Neuronal stem cell (in vitro differentiated cells): ENCODE data around the gene SEC14L1.

ENCODE experiments used
- DNase-seq: peaks from one replicate; pipeline ENCODE4 v3.0.0-alpha.2; 2013; ENCODE audit warnings: low spot score
- H2AFZ ChIP-seq: one replicate; pipeline ENCODE4 v1.6.1; 2013; ENCODE audit warnings: mild to moderate bottlenecking, low read length, inconsistent platforms
- H2AK5ac ChIP-seq: 2 replicates; pipeline ENCODE4 v1.6.1; 2013; ENCODE audit warnings: low read depth, mild to moderate bottlenecking, inconsistent platforms, low read length, moderate library complexity, mixed read lengths
- H2BK120ac ChIP-seq: 2 replicates; pipeline ENCODE4 v1.6.1; 2013; ENCODE audit warnings: low read depth, mild to moderate bottlenecking, inconsistent platforms, low read length, moderate library complexity, mixed read lengths
- H2BK12ac ChIP-seq: one replicate; pipeline ENCODE4 v1.6.1; 2013; ENCODE audit warnings: low read length, inconsistent platforms
- H2BK15ac ChIP-seq: 2 replicates; pipeline ENCODE4 v1.6.1; 2013; ENCODE audit warnings: mild to moderate bottlenecking, low read length, inconsistent platforms, mixed read lengths
- H2BK5ac ChIP-seq: one replicate; pipeline ENCODE4 v1.6.1; 2013; ENCODE audit warnings: inconsistent platforms, mild to moderate bottlenecking, low read length, moderate library complexity
- H3K14ac ChIP-seq: one replicate; pipeline ENCODE4 v1.6.1; 2013; ENCODE audit warnings: low read length, inconsistent platforms
- H3K18ac ChIP-seq: 2 replicates; pipeline ENCODE4 v1.6.1; 2013; ENCODE audit warnings: low read length, inconsistent platforms
- H3K23ac ChIP-seq: 2 replicates; pipeline ENCODE4 v1.6.1; 2013; ENCODE audit warnings: low read depth, mild to moderate bottlenecking, mixed read lengths, low read length, inconsistent platforms; ENCODE audit not compliant: poor library complexity
- H3K27ac ChIP-seq: replicated peaks from 3 replicates; pipeline ENCODE4 v1.5.1; 2013; ENCODE audit warnings: low read length, inconsistent platforms
- H3K27me3 ChIP-seq, 3 experiments: 2 replicates each; pipeline ENCODE4 v1.6.1; 2013; ENCODE audit warnings: low read length in 3 of 3, mild to moderate bottlenecking in 2 of 3, inconsistent platforms in 1 of 3, low read depth in 1 of 3, mixed read lengths in 1 of 3, moderate library complexity in 1 of 3; ENCODE audit not compliant: control insufficient read depth in 3 of 3, insufficient read depth in 3 of 3
- H3K36me3 ChIP-seq, 2 donors: replicated peaks in 1 of 2; 2 replicates each; pipeline ENCODE4 v1.6.1; 2013; ENCODE audit warnings: low read length in 2 of 2; ENCODE audit not compliant: control insufficient read depth in 2 of 2, insufficient read depth in 2 of 2
- H3K4ac ChIP-seq: 2 replicates; pipeline ENCODE4 v1.6.1; 2013; ENCODE audit warnings: inconsistent platforms, mild to moderate bottlenecking, low read length, moderate library complexity
- H3K4me1 ChIP-seq, 2 donors: 1 replicate in 1 of 2; 2 replicates in 1 of 2; pipeline ENCODE4 v1.6.1; 2013; ENCODE audit warnings: low read length in 2 of 2, low read depth in 1 of 2; ENCODE audit not compliant: control insufficient read depth in 2 of 2, insufficient read depth in 1 of 2
- H3K4me2 ChIP-seq: one replicate; pipeline ENCODE4 v1.6.1; 2013; ENCODE audit warnings: mild to moderate bottlenecking, low read length, inconsistent platforms; ENCODE audit not compliant: insufficient read depth, poor library complexity, severe bottlenecking
- H3K4me3 ChIP-seq, 2 donors: 2 replicates each; pipeline ENCODE4 v1.5.1; 2013; ENCODE audit warnings: low read length in 2 of 2, mild to moderate bottlenecking in 2 of 2, inconsistent platforms in 1 of 2, moderate library complexity in 1 of 2
- H3K79me1 ChIP-seq: one replicate; pipeline ENCODE4 v1.6.1; 2013; ENCODE audit warnings: low read depth, mild to moderate bottlenecking, inconsistent platforms, low read length, moderate library complexity
- H3K9ac ChIP-seq: one replicate; pipeline ENCODE4 v1.6.1; 2013; ENCODE audit warnings: mild to moderate bottlenecking, low read depth, low read length, inconsistent platforms; ENCODE audit not compliant: poor library complexity
- H3K9me3 ChIP-seq, 2 donors: replicated peaks in 1 of 2; 2 replicates each; pipeline versions ENCODE3 to v1.6.1; 2013; ENCODE audit warnings: low read length in 2 of 2, mild to moderate bottlenecking in 2 of 2, inconsistent platforms in 1 of 2, low read depth in 1 of 2, mixed read lengths in 1 of 2, moderate library complexity in 1 of 2; ENCODE audit not compliant: control insufficient read depth in 2 of 2, insufficient read depth in 1 of 2
- H4K8ac ChIP-seq: one replicate; pipeline ENCODE4 v1.6.1; 2013; ENCODE audit warnings: low read depth, mild to moderate bottlenecking, inconsistent platforms, low read length, moderate library complexity
- H4K91ac ChIP-seq: one replicate; pipeline ENCODE4 v1.6.1; 2013; ENCODE audit warnings: low read length, low read depth, mild to moderate bottlenecking, inconsistent platforms; ENCODE audit not compliant: poor library complexity
- WGBS, 2 donors: extraction: QIAGEN DNeasy Blood & Tissue Kit; methylation state at CpG; one replicate each; pipeline ENCODE4 v1.1.7; 2013; ENCODE audit warnings: missing lambda C conversion rate in 2 of 2, mixed read lengths in 1 of 2; ENCODE audit not compliant: insufficient read length in 2 of 2, insufficient replicate concordance in 1 of 2; ENCODE audit errors: extremely low coverage in 2 of 2; 5-methylcytosine and 5-hydroxymethylcytosine counted together

The SEC14L1 gene

GRCh38 chr17:77180503-77181357, 40.0 kb downstream of the SEC14L1 start:
- Histone ChIP-seq H3K4me3 (no peak overlapping the region), H3K4me1 (peaks cover 8 to 16% of the 10 kb centered on the region in 2 donors), H3K36me3 (peaks cover 0 to 32% of the 10 kb centered on the region in 2 donors), H3K9ac (no peak overlapping the region), H2AFZ (no peak overlapping the region), H2BK120ac (no peak overlapping the region), H3K4ac (no peak overlapping the region), H3K27ac (no peak overlapping the region), H3K27me3 (no peaks in the 10 kb centered on the region), H3K79me1 (peaks cover 3% of the 10 kb centered on the region), H4K8ac (no peak overlapping the region), H3K4me2 (no peak overlapping the region), H3K23ac (no peak overlapping the region), H3K9me3 (peaks cover 0 to 28% of the 10 kb centered on the region in 2 donors), H4K91ac (no peak overlapping the region), H2AK5ac (no peak overlapping the region), H3K18ac (no peak overlapping the region), H3K14ac (peak overlapping the region; percentile 57), H2BK5ac (no peak overlapping the region), H2BK15ac (no peak overlapping the region), H2BK12ac (no peak overlapping the region)
- no CpG with 5 or more reads among the region's 16 CpGs for whole genome bisulfite sequencing, 2 donors
- DNase-seq = no peak

GRCh38 chr17:77182205-77183172, 41.7 kb downstream of the SEC14L1 start:
- H3K4me2 ChIP-seq = no peak overlapping the region
- H3K4ac ChIP-seq = no peak overlapping the region
- peaks cover 3% of the 10 kb centered on the region for H3K79me1 ChIP-seq
- no peak overlapping the region for H3K27ac ChIP-seq
- H3K14ac ChIP-seq = no peak overlapping the region
- peaks cover 0 to 26% of the 10 kb centered on the region in 2 donors for H3K36me3 ChIP-seq
- H2BK15ac ChIP-seq = no peak overlapping the region
- peaks cover 13 to 21% of the 10 kb centered on the region in 2 donors for H3K4me1 ChIP-seq
- no peak overlapping the region for H2BK120ac ChIP-seq
- no peak overlapping the region for H3K18ac ChIP-seq
- peaks cover 0 to 23% of the 10 kb centered on the region in 2 donors for H3K9me3 ChIP-seq
- no CpG with 5 or more reads among the region's 16 CpGs for WGBS, 2 donors
- no peak overlapping the region for H2AK5ac ChIP-seq
- H4K8ac ChIP-seq = no peak overlapping the region
- no peak overlapping the region for H2AFZ ChIP-seq
- H2BK12ac ChIP-seq = no peak overlapping the region
- H3K9ac ChIP-seq = no peak overlapping the region
- DNase-seq = no peak
- H3K23ac ChIP-seq = no peak overlapping the region
- no peak overlapping the region for H2BK5ac ChIP-seq
- H4K91ac ChIP-seq = no peak overlapping the region
- H3K4me3 ChIP-seq = no peak overlapping the region
- H3K27me3 ChIP-seq = no peaks in the 10 kb centered on the region

DNA sequence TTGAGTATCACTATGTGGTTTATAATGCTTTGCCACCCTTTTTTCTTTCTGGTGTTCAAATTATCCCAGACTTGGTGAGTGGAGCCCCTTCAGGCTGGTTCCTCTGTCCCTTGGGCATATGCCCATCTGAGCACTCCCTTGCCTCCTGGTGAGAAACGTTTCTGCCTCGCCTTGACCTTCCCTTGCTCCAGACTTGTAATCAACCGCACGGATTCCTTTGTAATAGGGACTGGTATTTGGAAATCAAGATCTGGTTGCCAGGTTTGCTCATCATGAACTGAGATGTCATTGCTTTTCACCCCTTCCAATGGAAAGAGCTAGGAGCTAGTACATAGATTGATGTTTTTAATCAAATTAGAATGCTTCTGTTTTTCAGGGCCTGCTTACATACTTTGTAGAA, 43.7 kb downstream of the SEC14L1 start:
- H3K27me3 ChIP-seq = no peaks in the 10 kb centered on the region
- H4K91ac ChIP-seq = no peak overlapping the region
- H3K36me3 ChIP-seq = peaks cover 0 to 19% of the 10 kb centered on the region in 2 donors
- H2BK5ac ChIP-seq = no peak overlapping the region
- H3K4me1 ChIP-seq = peaks cover 15 to 21% of the 10 kb centered on the region in 2 donors
- no peak overlapping the region for H2BK15ac ChIP-seq
- DNase-seq = no peak
- peaks cover 0 to 14% of the 10 kb centered on the region in 2 donors for H3K9me3 ChIP-seq
- no peak overlapping the region for H2AFZ ChIP-seq
- no peak overlapping the region for H3K4me2 ChIP-seq
- no peak overlapping the region for H3K14ac ChIP-seq
- no peaks in the 10 kb centered on the region for H3K79me1 ChIP-seq
- no peak overlapping the region for H2BK12ac ChIP-seq
- H3K18ac ChIP-seq = no peak overlapping the region
- no CpG with 5 or more reads among the region's 4 CpGs for WGBS, 2 donors
- no peak overlapping the region for H3K4ac ChIP-seq
- H4K8ac ChIP-seq = no peak overlapping the region
- H3K9ac ChIP-seq = no peak overlapping the region
- no peak overlapping the region for H2BK120ac ChIP-seq
- H3K4me3 ChIP-seq = no peak overlapping the region
- no peak overlapping the region for H2AK5ac ChIP-seq
- no peak overlapping the region for H3K23ac ChIP-seq
- H3K27ac ChIP-seq = no peak overlapping the region

- Histone ChIP-seq H3K27ac (no peak overlapping the region), H3K23ac (no peak overlapping the region)
- WGBS, 2 donors = no CpG with 5 or more reads among the region's 7 CpGs
Measured at GRCh38 chr17:77185137-77185536, 44.4 kb downstream of the SEC14L1 start.

More at GRCh38 chr17:77185137-77185536, 44.4 kb downstream of the SEC14L1 start:
- Histone ChIP-seq H2AFZ (no peak overlapping the region), H2BK5ac (no peak overlapping the region), H3K79me1 (no peaks in the 10 kb centered on the region), H2BK120ac (no peak overlapping the region), H3K36me3 (peaks cover 0 to 18% of the 10 kb centered on the region in 2 donors), H3K4ac (no peak overlapping the region), H3K14ac (no peak overlapping the region), H3K9ac (no peak overlapping the region), H3K9me3 (peaks cover 0 to 10% of the 10 kb centered on the region in 2 donors), H3K18ac (no peak overlapping the region), H3K4me3 (no peak overlapping the region), H3K4me1 (peaks cover 15 to 21% of the 10 kb centered on the region in 2 donors), H2BK12ac (no peak overlapping the region), H4K8ac (no peak overlapping the region), H2BK15ac (no peak overlapping the region), H2AK5ac (no peak overlapping the region), H3K27me3 (no peaks in the 10 kb centered on the region), H3K4me2 (no peak overlapping the region), H4K91ac (no peak overlapping the region)
- DNase-seq = no peak
